ENCODE data around the gene CRYBA1.
A peak's percentile ranks its signal among the peaks of the same experiment; 100 is the strongest.

DNA sequence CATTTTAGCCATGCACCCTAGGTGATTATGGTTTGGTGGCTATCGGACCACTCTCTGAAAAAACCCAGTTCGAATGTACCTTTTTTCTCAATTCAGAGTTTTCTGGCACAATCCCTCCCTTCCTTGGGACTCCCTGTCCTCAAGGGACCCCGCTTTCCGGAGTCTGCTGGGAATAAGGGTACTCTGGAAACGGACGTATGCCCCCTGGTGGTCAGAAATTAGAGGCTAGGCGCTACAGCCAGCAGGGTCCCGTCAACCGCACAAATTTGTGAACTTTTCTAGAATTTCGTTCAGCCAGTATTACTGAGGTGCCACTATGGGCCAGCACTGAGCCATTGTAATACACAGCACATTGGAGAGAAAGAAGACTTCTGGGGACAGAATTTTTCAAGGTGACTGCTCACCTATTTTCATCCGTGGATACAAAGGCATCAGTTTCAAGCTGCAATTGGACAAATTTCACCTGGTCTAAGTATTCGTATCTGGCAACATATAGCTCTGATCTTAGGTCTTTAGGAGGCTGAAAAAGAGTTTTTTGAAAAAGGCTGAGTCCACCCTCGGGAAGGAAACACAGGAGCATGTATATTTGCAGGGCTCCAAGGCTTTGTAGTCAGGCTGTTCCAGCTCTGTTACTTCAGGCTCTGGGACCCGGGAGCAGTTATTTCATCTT lies 27.1 kb upstream of the CRYBA1 start:
- TF ChIP-seq, protein P1, sequence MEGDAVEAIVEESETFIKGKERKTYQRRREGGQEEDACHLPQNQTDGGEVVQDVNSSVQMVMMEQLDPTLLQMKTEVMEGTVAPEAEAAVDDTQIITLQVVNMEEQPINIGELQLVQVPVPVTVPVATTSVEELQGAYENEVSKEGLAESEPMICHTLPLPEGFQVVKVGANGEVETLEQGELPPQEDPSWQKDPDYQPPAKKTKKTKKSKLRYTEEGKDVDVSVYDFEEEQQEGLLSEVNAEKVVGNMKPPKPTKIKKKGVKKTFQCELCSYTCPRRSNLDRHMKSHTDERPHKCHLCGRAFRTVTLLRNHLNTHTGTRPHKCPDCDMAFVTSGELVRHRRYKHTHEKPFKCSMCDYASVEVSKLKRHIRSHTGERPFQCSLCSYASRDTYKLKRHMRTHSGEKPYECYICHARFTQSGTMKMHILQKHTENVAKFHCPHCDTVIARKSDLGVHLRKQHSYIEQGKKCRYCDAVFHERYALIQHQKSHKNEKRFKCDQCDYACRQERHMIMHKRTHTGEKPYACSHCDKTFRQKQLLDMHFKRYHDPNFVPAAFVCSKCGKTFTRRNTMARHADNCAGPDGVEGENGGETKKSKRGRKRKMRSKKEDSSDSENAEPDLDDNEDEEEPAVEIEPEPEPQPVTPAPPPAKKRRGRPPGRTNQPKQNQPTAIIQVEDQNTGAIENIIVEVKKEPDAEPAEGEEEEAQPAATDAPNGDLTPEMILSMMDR (IDR thresholded peaks at IDR 0.05) = peak; percentile 90 to 95 (median 95)
- TF ChIP-seq POLR2A (IDR thresholded peaks at IDR 0.05) = no peak
- TF ChIP-seq EP300 (IDR thresholded peaks at IDR 0.05; ENCODE audit: low read depth) = no peak
- no peak for TF ChIP-seq POLR2AphosphoS5 (IDR thresholded peaks at IDR 0.05)
